ENCODE measurements around the gene SET.
"Not testable (repeated sequence)": the region's sequence is repeated elsewhere in the genome, so short reads cannot be mapped to it uniquely, and the experiment has no call there.

SET gene, protein sequence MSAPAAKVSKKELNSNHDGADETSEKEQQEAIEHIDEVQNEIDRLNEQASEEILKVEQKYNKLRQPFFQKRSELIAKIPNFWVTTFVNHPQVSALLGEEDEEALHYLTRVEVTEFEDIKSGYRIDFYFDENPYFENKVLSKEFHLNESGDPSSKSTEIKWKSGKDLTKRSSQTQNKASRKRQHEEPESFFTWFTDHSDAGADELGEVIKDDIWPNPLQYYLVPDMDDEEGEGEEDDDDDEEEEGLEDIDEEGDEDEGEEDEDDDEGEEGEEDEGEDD

DNA sequence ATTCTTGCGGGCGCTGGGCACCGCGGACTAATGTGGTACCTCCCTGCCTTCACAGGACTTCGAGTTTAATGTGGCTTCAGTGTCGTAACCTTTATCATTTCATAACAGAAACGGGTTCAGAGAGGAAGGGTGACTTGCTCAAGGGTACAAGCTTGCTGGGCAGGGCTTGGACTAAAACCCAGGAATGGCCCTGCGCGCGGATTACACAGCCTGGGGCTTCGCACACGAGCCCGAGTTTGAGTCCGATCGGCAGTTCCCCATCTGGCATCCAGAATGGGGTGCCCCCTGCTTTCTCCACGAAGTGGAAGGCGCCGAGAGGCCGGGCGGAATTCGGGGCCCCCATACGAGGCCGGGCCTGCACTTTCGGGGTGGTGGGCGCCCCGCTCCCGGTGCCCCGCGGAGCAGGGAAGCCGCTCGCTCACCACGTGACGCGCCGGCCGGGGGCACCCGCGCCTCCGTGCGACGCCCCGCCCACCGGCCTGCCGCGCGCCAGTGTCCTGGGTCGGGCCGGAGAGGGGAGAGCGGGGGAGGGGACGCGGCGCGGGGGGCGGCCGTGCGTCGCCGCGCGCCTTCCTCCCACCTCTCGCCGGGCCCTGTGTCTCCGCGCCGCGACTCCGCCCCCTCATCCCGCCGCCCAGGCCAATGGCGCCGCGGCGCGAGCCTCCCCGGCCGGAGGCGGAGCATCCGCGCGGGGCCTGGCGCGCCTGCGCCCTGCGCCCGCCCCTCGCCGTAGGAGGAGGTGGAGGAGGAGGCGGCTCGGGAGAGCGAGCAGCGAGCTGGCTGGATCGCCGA lies at the start of gene SET:
Gene SET, plus strand, starts transcription at position 722 of the 792 bp plus-strand sequence. CDS start 361 bp downstream, outside the sequence.
- DNase-seq (ENCODE audit: low spot score) = peak; percentile 94

GRCh38 chr9:128640603-128641002 lies 48.4 kb upstream of the SET start:
- no peak for DNase-seq (ENCODE audit: low spot score)

GRCh38 chr9:128642675-128643245 lies 46.3 kb upstream of the SET start:
- DNase-seq (ENCODE audit: low spot score) = no peak

DNA sequence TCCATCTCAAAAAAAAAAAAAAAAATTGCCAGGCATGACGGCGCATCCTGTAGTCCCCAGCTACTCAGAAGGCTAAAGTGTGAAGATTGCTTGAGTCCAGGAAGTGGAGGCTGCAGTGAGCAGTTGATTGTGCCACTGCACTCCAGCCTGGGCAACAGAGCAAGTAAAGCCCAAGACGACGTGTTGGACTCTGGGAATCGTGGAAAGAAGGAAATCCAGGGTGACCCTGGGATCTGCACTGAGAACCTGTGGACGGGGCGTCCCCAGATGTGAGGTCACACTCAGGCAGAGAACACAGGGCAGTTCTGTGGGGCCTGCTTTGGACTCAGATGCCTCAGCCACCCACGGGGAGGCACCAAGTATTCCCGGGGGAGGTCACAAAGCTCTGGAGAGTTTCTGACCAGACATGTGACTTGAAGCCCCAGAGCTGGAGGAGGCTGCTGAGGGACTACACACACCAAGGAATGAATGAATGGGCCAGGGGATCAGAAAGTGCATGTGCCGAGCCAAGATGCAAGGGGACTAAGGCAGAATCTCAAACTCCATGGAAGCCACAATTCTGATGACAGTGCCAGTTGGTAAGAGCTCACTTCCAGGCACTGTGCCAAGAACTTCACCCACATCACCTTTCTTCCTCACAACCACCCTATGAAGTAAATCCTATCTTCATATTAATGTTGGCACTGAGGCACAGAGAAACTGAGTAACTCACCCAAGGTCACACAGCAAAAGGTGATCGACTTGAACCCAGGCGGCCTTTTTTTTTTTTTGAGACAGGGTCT lies 45.3 kb upstream of the SET start:
- no peak for DNase-seq (ENCODE audit: low spot score)

DNA sequence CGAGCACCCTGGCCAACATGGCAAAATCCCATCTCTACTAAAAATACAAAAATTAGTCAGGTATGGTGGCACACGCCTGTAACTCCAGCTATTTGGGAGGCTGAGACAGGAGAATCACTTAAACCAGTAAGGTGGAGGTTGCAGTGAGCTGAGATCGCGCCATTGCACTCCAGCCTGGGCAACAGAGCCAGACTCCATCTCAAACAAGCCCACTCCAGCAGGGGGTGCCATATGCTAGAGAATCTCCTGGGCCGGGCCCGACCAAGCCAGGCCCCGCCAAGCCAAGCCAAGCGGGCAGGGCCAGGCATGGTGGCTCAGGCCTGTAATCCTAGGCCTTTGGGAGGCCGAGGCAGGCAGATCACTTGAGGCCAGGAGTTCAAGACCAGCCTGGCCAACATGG lies 40.8 kb upstream of the SET start:
- peak; percentile 71 for DNase-seq (ENCODE audit: low spot score)

DNA sequence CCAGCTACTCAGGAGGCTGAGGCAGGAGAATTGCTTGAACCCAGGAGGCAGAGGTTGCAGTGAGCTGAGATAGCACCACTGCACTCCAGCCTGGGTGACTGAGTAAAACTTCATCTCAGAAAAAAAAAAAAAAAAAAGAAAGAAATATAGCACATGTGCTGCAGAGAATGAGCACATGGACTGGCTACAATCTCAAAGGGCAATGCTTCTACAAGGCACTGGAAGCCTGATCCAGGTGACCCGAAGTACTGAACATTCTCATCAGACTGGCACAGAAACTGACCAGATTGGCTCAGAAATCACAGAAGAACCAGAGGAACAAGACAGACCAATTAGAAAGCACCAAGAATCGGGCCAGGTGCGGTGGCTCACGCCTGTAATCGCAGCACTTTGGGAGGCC lies 37.2 kb upstream of the SET start:
- no peak for DNase-seq (ENCODE audit: low spot score)

- DNase-seq (ENCODE audit: low spot score) = no peak
Measured at GRCh38 chr9:128653908-128654307, 35.1 kb upstream of the SET start.

DNA sequence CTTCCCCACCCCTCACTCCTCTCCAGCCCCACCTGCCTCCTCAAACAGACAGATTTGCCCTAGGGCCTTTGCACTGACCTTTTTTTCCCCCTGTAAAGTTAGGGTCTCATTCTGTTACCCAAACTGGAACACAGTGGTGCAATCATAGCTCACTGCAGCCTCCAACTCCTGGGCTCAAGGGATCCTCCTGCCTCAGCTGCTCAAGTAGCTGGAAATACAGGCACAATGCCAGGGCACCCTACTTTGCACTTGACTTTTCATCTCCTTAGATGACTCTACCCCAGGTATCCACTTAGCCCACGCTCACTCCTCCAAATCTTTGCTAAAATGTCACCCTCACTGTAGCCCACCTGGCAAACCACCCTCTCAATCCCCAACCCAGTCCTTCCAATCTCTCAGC lies 34.5 kb upstream of the SET start:
- no peak for DNase-seq (ENCODE audit: low spot score)

GRCh38 chr9:128656416-128657343 lies 32.3 kb upstream of the SET start, which contains the start of gene DYNC2I2:
Gene DYNC2I2, minus strand, starts transcription at chr9:128656847. Its CDS starts 121 bp downstream, at chr9:128656726.
- peak; percentile 95 for DNase-seq (ENCODE audit: low spot score)

DNA sequence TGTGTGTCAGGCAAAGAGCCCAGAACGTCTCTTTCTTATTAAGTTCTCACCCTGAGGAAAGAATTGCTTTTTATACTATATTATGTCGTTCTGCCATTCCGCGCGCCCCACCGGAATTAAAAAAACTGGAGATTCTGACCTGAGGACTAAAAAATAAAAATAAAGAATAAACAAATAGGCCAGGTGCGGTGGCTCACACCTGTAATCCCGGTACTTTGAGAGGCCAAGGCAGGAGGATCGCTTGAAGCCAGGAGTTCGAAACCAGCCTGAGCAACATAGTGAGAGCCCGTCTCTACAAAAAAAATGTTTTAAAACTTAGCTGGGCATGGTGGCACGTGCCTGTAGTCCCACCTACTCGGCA lies 31.7 kb upstream of the SET start:
- DNase-seq (ENCODE audit: low spot score) = no peak

DNA sequence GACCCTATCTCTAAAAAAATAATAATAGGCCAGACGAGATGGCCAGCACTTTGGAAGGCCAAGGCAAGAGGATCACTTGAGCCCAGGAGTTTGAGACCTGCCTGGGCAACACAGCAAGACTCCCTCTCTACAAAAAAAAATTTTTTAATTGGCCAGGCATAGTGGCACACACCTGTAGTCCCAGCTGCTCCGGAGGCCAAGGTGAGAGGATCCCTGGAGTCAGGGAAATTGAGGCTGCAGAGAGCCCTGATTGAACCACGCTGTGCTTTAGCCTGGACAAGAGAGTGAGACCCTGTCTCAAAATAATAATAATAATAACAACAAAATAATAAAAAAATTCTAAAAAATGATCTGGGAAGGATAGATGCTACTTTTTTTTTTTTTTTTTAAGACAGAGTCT lies 31.2 kb upstream of the SET start:
- DNase-seq (ENCODE audit: low spot score) = no peak

DNA sequence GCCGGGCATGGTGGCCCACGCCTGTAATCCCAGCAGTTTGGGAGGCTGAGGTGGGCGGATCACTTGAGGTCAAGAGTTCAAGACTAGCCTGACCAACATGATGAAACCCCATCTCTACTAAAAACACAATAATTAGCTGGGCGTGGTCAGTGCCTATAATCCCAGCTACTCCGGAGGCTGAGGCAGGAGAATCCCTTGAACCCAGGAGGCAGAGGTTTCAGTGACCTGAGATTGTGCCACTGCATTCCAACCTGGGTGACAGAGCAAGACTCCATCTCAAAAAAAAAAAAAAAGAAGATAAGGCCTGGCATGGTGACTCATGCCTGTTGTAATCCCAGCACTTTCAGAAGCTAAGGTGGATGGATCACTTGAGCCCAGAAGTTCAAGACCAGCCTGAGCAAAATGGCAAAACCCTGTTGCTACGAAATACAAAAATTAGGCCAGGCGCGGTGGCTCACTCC lies 22.5 kb upstream of the SET start:
- not testable (repeated sequence) for DNase-seq (ENCODE audit: low spot score)

DNA sequence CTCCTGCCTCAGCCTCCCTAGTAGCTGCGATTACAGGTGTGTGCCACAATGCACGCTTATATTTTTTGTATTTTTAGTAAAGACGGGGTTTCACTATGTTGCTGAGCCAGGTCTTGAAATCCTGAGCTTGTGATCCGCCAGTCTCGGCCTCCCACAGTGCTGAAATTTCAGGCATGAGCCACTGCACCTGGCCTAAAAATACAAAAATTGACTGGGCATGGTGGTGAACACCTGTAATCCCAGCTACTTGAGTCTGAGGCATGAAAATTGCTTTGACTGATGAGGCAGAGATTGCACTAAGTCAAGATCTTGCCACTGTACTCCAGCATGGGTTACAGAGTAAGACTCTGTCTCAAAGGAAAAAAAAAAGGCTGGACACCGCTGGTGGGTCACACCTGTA lies 19.2 kb upstream of the SET start:
- DNase-seq (ENCODE audit: low spot score) = no peak

GRCh38 chr9:128675382-128675781 lies 13.6 kb upstream of the SET start:
- no peak for DNase-seq (ENCODE audit: low spot score)

- DNase-seq (ENCODE audit: low spot score) = no peak
Measured at GRCh38 chr9:128677794-128678193, 11.2 kb upstream of the SET start.

GRCh38 chr9:128683340-128684064 lies 5.5 kb upstream of the SET start:
- peak; percentile 22 for DNase-seq (ENCODE audit: low spot score)

GRCh38 chr9:128684065-128684324 lies 5.0 kb upstream of the SET start:
- no peak for DNase-seq (ENCODE audit: low spot score)

GRCh38 chr9:128684325-128685199 lies 4.5 kb upstream of the SET start:
- DNase-seq (ENCODE audit: low spot score) = peak; percentile 75

GRCh38 chr9:128685636-128686489 lies 3.2 kb upstream of the SET start:
- peak; percentile 61 for DNase-seq (ENCODE audit: low spot score)
